NT2/D1 (cell line): ENCODE data around the gene ADCY9.

Experiments used
- SUZ12 ChIP-seq: IDR thresholded peaks from 2 replicates; pipeline ENCODE4 v1.6.1; 2011; ENCODE audit not compliant: insufficient read length, insufficient read depth; ENCODE audit errors: extremely low read depth
- YY1 ChIP-seq: IDR thresholded peaks from 2 replicates; pipeline ENCODE4 v1.6.1; 2011; ENCODE audit not compliant: insufficient read length, insufficient read depth
- ZNF274 ChIP-seq: IDR thresholded peaks from 2 replicates; pipeline ENCODE4 v1.6.1; 2011; ENCODE audit warnings: mild to moderate bottlenecking, low read depth, low read length

GRCh38 chr16:4087099-4087885 lies 28.9 kb downstream of the ADCY9 start:
- TF ChIP-seq YY1 (no peak), ZNF274 (no peak), SUZ12 (no peak)
